SK-N-MC (cell line): ENCODE measurements around the gene FSD2.

Source experiments
- EZH2 ChIP-seq: fragments of 200-600 bp; sonication (generic); IDR thresholded peaks from one replicate; pipeline ENCODE4 v1.6.1; 2017; ENCODE audit warnings: antibody characterized with exemption
- FOXP2 ChIP-seq: optimal IDR thresholded peaks from 2 replicates; pipeline ENCODE3; 2011; ENCODE audit warnings: mild to moderate bottlenecking, moderate library complexity; ENCODE audit not compliant: insufficient read depth; ENCODE audit errors: extremely low read length, control extremely low read depth
- POLR2AphosphoS5 ChIP-seq: IDR thresholded peaks from 2 replicates; pipeline ENCODE4 v1.6.1; 2012; ENCODE audit warnings: mild to moderate bottlenecking, low read depth, low read length, borderline replicate concordance

- TF ChIP-seq POLR2AphosphoS5 (no peak), EZH2 (no peak), FOXP2 (no peak)
Measured at GRCh38 chr15:82831894-82832600, 26.2 kb upstream of the FSD2 start.
